ENCODE measurements around the gene TBC1D22A. TPM values are rescaled to one million over a fixed set of nuclear protein-coding genes. Genes with fewer than 3 reads are reported as not detected.
A peak's percentile ranks its signal among the peaks of the same experiment; 100 is the strongest.

TBC1D22A gene
- total RNA-seq, 1 donor: 17.7 TPM

DNA sequence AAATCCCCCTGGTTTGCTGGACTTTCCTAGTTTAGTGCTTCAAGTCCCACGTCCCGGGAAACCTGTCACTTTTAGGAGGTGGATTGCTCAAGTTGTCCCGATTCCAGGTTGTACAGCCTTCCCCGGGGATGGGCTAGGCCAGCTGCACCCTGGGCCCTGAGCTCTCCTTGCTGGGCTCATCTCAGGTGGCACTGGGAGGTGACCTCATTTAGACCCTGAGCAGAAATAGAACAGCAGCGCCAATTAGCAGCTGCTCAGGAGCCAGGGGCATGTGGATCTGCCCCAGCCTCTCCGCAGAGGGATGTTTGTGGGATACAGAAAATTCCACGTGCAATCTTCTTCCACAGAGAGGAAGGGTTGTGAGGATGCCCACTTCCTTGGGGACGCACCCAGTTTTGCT is 14.8 kb upstream of the TBC1D22A start:
- Histone ChIP-seq H3K36me3 (ENCODE audit: insufficient read depth, low read length) (no peaks in the 10 kb centered on the region), H3K9me3 (ENCODE audit: low read depth, low read length) (no peaks in the 10 kb centered on the region), H3K4me2 (ENCODE audit: insufficient read depth, low read length) (no peak overlapping the region), H3K4me1 (ENCODE audit: insufficient read depth, low read length) (peaks cover 25% of the 10 kb centered on the region), H3K4me3 (ENCODE audit: insufficient read depth, low read length) (no peak overlapping the region), H4K20me1 (ENCODE audit: insufficient read depth, low read length) (no peaks in the 10 kb centered on the region), H2AFZ (ENCODE audit: low read length) (no peak overlapping the region), H3K27ac (ENCODE audit: low read depth, low read length) (no peak overlapping the region), H3K79me2 (ENCODE audit: insufficient read depth, low read length) (no peaks in the 10 kb centered on the region), H3K27me3 (ENCODE audit: insufficient read depth, low read length) (no peaks in the 10 kb centered on the region)
- peak; percentile 22 for DNase-seq (ENCODE audit: insufficient read length, low spot score, missing footprints)
- TF ChIP-seq, protein P1, sequence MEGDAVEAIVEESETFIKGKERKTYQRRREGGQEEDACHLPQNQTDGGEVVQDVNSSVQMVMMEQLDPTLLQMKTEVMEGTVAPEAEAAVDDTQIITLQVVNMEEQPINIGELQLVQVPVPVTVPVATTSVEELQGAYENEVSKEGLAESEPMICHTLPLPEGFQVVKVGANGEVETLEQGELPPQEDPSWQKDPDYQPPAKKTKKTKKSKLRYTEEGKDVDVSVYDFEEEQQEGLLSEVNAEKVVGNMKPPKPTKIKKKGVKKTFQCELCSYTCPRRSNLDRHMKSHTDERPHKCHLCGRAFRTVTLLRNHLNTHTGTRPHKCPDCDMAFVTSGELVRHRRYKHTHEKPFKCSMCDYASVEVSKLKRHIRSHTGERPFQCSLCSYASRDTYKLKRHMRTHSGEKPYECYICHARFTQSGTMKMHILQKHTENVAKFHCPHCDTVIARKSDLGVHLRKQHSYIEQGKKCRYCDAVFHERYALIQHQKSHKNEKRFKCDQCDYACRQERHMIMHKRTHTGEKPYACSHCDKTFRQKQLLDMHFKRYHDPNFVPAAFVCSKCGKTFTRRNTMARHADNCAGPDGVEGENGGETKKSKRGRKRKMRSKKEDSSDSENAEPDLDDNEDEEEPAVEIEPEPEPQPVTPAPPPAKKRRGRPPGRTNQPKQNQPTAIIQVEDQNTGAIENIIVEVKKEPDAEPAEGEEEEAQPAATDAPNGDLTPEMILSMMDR (IDR thresholded peaks at IDR 0.05; ENCODE audit: extremely low read depth, low read depth, low read length): no peak

DNA sequence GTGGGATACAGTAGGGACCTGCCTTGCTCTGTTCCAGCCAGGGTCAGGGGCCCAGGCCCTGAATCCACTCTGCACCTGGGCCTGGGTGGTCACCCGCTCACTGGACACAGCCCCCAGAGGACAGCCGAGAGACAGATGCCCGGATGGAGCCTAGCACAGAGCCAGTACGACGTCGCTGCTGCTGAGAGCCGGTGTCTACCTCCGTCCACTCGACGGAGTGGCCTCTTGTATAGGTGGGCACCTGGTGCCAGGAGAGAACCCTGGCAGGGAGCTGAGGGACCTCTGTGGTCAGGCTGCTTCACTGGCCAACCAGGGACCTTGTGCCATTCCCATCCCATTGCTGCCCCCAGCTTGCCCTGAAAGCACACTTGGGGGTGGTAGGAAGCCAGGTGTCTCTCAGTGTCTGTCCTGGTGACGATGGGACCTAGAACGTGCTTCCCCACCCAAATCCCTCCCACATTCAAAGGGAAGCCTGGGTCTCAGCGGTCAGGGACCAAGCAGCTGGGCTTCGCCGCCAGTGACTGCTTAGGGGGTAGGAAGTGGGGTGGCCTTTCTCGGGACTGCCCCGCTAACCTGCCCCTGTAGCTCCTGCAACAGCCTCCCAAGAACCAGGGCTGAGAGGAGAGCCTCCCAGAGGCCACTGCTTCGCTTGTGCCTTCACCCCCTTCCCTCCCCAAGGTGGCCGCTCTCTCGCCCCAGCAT is 14.1 kb upstream of the TBC1D22A start:
- H3K9me3 ChIP-seq (ENCODE audit: low read depth, low read length): no peaks in the 10 kb centered on the region
- H3K4me2 ChIP-seq (ENCODE audit: insufficient read depth, low read length): no peak overlapping the region
- TF ChIP-seq, protein P1 (IDR thresholded peaks at IDR 0.05; ENCODE audit: extremely low read depth, low read depth, low read length): no peak
- H3K4me3 ChIP-seq (ENCODE audit: insufficient read depth, low read length): no peak overlapping the region
- no peaks in the 10 kb centered on the region for H3K27me3 ChIP-seq (ENCODE audit: insufficient read depth, low read length)
- peaks cover 28% of the 10 kb centered on the region for H3K4me1 ChIP-seq (ENCODE audit: insufficient read depth, low read length)
- peak; percentile 18 for DNase-seq (ENCODE audit: insufficient read length, low spot score, missing footprints)
- H3K27ac ChIP-seq (ENCODE audit: low read depth, low read length): no peak overlapping the region
- no peaks in the 10 kb centered on the region for H3K79me2 ChIP-seq (ENCODE audit: insufficient read depth, low read length)
- no peak overlapping the region for H2AFZ ChIP-seq (ENCODE audit: low read length)
- H4K20me1 ChIP-seq (ENCODE audit: insufficient read depth, low read length): no peaks in the 10 kb centered on the region
- no peaks in the 10 kb centered on the region for H3K36me3 ChIP-seq (ENCODE audit: insufficient read depth, low read length)

DNA sequence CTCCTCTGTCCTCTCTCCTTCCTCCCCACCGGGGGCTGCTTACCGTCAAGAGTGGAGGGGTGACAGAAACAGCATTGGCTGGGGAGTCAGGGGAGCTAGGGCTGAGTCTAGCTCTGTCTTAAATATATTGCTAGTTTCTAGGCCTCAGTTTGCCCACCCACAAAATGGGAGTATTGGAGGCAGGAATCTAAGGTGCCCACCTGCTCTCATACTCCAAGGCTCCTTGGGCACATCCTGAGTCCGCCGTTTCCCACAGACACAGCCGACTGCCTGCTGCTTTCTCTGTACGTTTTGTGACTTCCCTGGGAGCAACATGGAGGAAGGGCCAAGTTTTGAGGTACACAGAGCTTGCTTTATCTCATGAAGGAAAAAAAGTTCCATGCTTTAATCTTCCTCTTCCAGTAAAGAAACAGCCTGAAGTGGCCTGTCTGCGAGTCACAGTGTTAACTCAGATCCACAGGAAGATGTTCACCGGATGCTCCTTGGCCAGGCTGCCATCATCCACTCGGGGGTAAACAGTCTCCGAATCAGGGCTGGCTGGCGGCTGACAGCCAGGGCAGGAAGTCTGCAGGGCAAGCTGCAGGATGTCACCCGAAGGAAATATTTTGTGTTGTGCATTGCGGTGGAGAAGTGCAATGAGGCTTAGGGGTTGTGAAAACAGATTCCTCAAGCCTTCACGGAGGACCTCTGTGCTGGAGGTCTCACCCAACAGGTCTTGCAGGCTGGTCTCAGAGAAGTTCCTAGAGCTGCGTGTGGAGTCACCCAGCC is 13.4 kb upstream of the TBC1D22A start:
- Histone ChIP-seq H3K4me2 (ENCODE audit: insufficient read depth, low read length) (peak overlapping the region; percentile 64), H3K79me2 (ENCODE audit: insufficient read depth, low read length) (no peaks in the 10 kb centered on the region), H4K20me1 (ENCODE audit: insufficient read depth, low read length) (no peaks in the 10 kb centered on the region), H3K27ac (ENCODE audit: low read depth, low read length) (peak overlapping the region; percentile 63), H3K4me3 (ENCODE audit: insufficient read depth, low read length) (no peak overlapping the region), H3K9me3 (ENCODE audit: low read depth, low read length) (no peaks in the 10 kb centered on the region), H2AFZ (ENCODE audit: low read length) (peak overlapping the region; percentile 49), H3K36me3 (ENCODE audit: insufficient read depth, low read length) (no peaks in the 10 kb centered on the region), H3K4me1 (ENCODE audit: insufficient read depth, low read length) (peaks cover 35% of the 10 kb centered on the region), H3K27me3 (ENCODE audit: insufficient read depth, low read length) (no peaks in the 10 kb centered on the region)
- peak; percentile 80 for DNase-seq (ENCODE audit: insufficient read length, low spot score, missing footprints)
- TF ChIP-seq, protein P1 (IDR thresholded peaks at IDR 0.05; ENCODE audit: extremely low read depth, low read depth, low read length): no peak

Measured in osteoblast (primary cell).